HepG2 (cell line): ENCODE measurements around the gene KCTD13. TPM values are rescaled to one million over a fixed set of nuclear protein-coding genes. Genes with fewer than 3 reads are reported as not detected.

Source experiments
- AGO1 ChIP-seq: fragments of 200-400 bp; formaldehyde crosslinking; IDR thresholded peaks from 2 replicates; pipeline ENCODE4 v1.6.1; 2017; ENCODE audit warnings: mild to moderate bottlenecking, low read depth, low read length, moderate library complexity; ENCODE audit not compliant: poor library complexity, severe bottlenecking
- BHLHE40 ChIP-seq: IDR thresholded peaks from 2 replicates; pipeline ENCODE4 v1.6.1; 2011; ENCODE audit warnings: low read length, improper control_type of control experiment
- CEBPB ChIP-seq: IDR thresholded peaks from 2 replicates; pipeline ENCODE4 v1.6.1; 2011; ENCODE audit warnings: low read depth, low read length, improper control_type of control experiment, borderline replicate concordance
- EHMT2 ChIP-seq: fragments of 200-600 bp; sonication (generic); IDR thresholded peaks from 2 replicates; pipeline ENCODE4 v1.7.0; 2017; ENCODE audit warnings: antibody characterized with exemption, low read depth, low read length, borderline replicate concordance
- FOXA1 ChIP-seq, 2 experiments: fragments of 450-650 bp in 1 of 2; sonication (generic) in 1 of 2; formaldehyde crosslinking in 1 of 2; IDR thresholded peaks; 2 replicates each; pipeline versions ENCODE4 v1.4.0 to v1.6.1; 2016 to 2020; ENCODE audit warnings: missing genetic modification reagents in 1 of 2
- GATAD1 ChIP-seq: IDR thresholded peaks from 2 replicates; pipeline ENCODE4 v1.6.1; 2016; ENCODE audit warnings: missing genetic modification reagents, missing compliant biosample characterization
- GPN1 ChIP-seq: sonication (generic); formaldehyde crosslinking; IDR thresholded peaks from 2 replicates; pipeline ENCODE4 v1.5.1; 2020; ENCODE audit warnings: missing genetic modification reagents, borderline replicate concordance
- HOXA3 ChIP-seq: sonication (generic); formaldehyde crosslinking; IDR thresholded peaks from 2 replicates; pipeline ENCODE4 v1.5.0; 2020; ENCODE audit warnings: missing genetic modification reagents
- MAFF ChIP-seq: IDR thresholded peaks from 2 replicates; pipeline ENCODE4 v1.6.1; 2011; ENCODE audit warnings: low read depth, low read length, improper control_type of control experiment
- MEIS1 ChIP-seq: sonication (generic); formaldehyde crosslinking; IDR thresholded peaks from 2 replicates; pipeline ENCODE4 v1.9.0; 2021; ENCODE audit warnings: mild to moderate bottlenecking, missing genetic modification reagents, moderate library complexity, borderline replicate concordance
- MTF2 ChIP-seq: sonication (generic); formaldehyde crosslinking; IDR thresholded peaks from 2 replicates; pipeline ENCODE4 v1.5.0; 2020; ENCODE audit warnings: missing genetic modification reagents, borderline replicate concordance
- POGZ ChIP-seq: sonication (generic); formaldehyde crosslinking; IDR thresholded peaks from 2 replicates; pipeline ENCODE4 v1.4.0; 2020; ENCODE audit warnings: mild to moderate bottlenecking, missing genetic modification reagents
- RFX5 ChIP-seq: IDR thresholded peaks from 2 replicates; pipeline ENCODE4 v1.6.1; 2011; ENCODE audit warnings: low read depth, low read length, improper control_type of control experiment
- SIX1 ChIP-seq: sonication (generic); formaldehyde crosslinking; IDR thresholded peaks from 2 replicates; pipeline ENCODE4 v1.4.0; 2020; ENCODE audit warnings: missing genetic modification reagents, borderline replicate concordance
- SMAD3 ChIP-seq: sonication (generic); formaldehyde crosslinking; IDR thresholded peaks from 2 replicates; pipeline ENCODE4 v1.4.0; 2020; ENCODE audit warnings: missing genetic modification reagents
- SP140L ChIP-seq: sonication (generic); formaldehyde crosslinking; IDR thresholded peaks from 2 replicates; pipeline ENCODE4 v1.4.0; 2020; ENCODE audit warnings: missing genetic modification reagents, borderline replicate concordance
- TAF15 ChIP-seq: fragments of 200-400 bp; formaldehyde crosslinking; IDR thresholded peaks from one replicate; pipeline ENCODE4 v1.6.1; 2018; ENCODE audit warnings: mild to moderate bottlenecking, low read depth, low read length; ENCODE audit not compliant: poor library complexity, severe bottlenecking
- ZNF180 ChIP-seq: sonication (generic); formaldehyde crosslinking; IDR thresholded peaks from 2 replicates; pipeline ENCODE4 v1.4.0; 2020; ENCODE audit warnings: low read depth, missing genetic modification reagents, borderline replicate concordance
- ZNF274 ChIP-seq: sonication (generic); formaldehyde crosslinking; IDR thresholded peaks from 2 replicates; pipeline ENCODE4 v1.5.1; 2020; ENCODE audit warnings: mild to moderate bottlenecking, missing genetic modification reagents
- ZNF292 ChIP-seq: sonication (generic); formaldehyde crosslinking; IDR thresholded peaks from 2 replicates; pipeline ENCODE4 v1.8.1; 2022; ENCODE audit warnings: mild to moderate bottlenecking, low read depth, missing genetic modification reagents, borderline replicate concordance
- ZNF333 ChIP-seq: sonication (generic); formaldehyde crosslinking; IDR thresholded peaks from 2 replicates; pipeline ENCODE4 v1.4.0; 2020; ENCODE audit warnings: mild to moderate bottlenecking, missing genetic modification reagents, borderline replicate concordance
- ZNF451 ChIP-seq: sonication (generic); formaldehyde crosslinking; IDR thresholded peaks from 2 replicates; pipeline ENCODE4 v1.5.0; 2020; ENCODE audit warnings: mild to moderate bottlenecking, missing genetic modification reagents
- ZNF543 ChIP-seq: sonication (generic); formaldehyde crosslinking; IDR thresholded peaks from 2 replicates; pipeline ENCODE4 v1.4.0; 2020; ENCODE audit warnings: mild to moderate bottlenecking, missing genetic modification reagents
- ZNF558 ChIP-seq: sonication (generic); formaldehyde crosslinking; IDR thresholded peaks from 2 replicates; pipeline ENCODE4 v1.9.0; 2022; ENCODE audit warnings: mild to moderate bottlenecking, missing genetic modification reagents, borderline replicate concordance
- ZNF724P ChIP-seq: sonication (generic); formaldehyde crosslinking; IDR thresholded peaks from 2 replicates; pipeline ENCODE4 v1.8.0; 2022; ENCODE audit warnings: missing genetic modification reagents, borderline replicate concordance
- ZNF770 ChIP-seq: sonication (generic); formaldehyde crosslinking; IDR thresholded peaks from 2 replicates; pipeline ENCODE4 v1.5.0; 2020; ENCODE audit warnings: mild to moderate bottlenecking, missing genetic modification reagents
- ZUFSP ChIP-seq: sonication (generic); formaldehyde crosslinking; IDR thresholded peaks from 2 replicates; pipeline ENCODE4 v1.9.0; 2021; ENCODE audit warnings: missing genetic modification reagents, mild to moderate bottlenecking, borderline replicate concordance
- polyA plus RNA-seq, 8 experiments: library from polyadenylated mRNA; depleted of rRNA in 3 of 8; stranded (reverse) in 7 of 8; unstranded in 1 of 8; fragments of >200 nt; fragmentation: Illumina TruSeq in 4 of 8; extraction: Trizol in 4 of 8; gene quantifications; 2 replicates each; pipeline versions ENCODE4 v1.2.1 to v1.2.3, GENCODE V29; 2011 to 2016; ENCODE audit warnings: low read depth in 4 of 8, missing spikeins in 1 of 8, mixed read lengths in 1 of 8; ENCODE audit not compliant: insufficient read depth in 1 of 8
- total RNA-seq, 5 experiments: library from RNA; depleted of rRNA; stranded (reverse); fragments of >200 nt; fragmentation: Illumina TruSeq; extraction: Trizol; gene quantifications; 2 replicates each; pipeline ENCODE4 v1.2.3, GENCODE V29; 2016; ENCODE audit warnings: low read depth in 1 of 5

KCTD13 gene
- total and polyA plus RNA-seq, 2 of the 13 experiments (the other 11 are each of a cell fraction or from before 2014, with no cell fraction given) = 6.3 to 14.7 TPM

- TF ChIP-seq POGZ (CRISPR knock-in tag) (peak; percentile 45; the same call in 1 of the 2 replicates), SMAD3 (CRISPR knock-in tag) (no peak), AGO1 (no peak), GPN1 (CRISPR knock-in tag) (no peak), MAFF (peak; percentile 26), MEIS1 (CRISPR knock-in tag) (no peak; the same call in 1 of the 2 replicates), GATAD1 (no peak), ZNF451 (CRISPR knock-in tag) (0 out of 2 replicates have a peak, but pooled peaks have one; percentile 29), ZNF558 (CRISPR knock-in tag) (no peak), SIX1 (CRISPR knock-in tag) (peak; percentile 98), MTF2 (CRISPR knock-in tag) (no peak; the same call in 1 of the 2 replicates), BHLHE40 (no peak), RFX5 (peak; percentile 21; the same call in 1 of the 2 replicates), FOXA1 (IDR thresholded peaks at IDR 0.05) (no peak), FOXA1 (CRISPR knock-in tag; IDR thresholded peaks at IDR 0.05) (peak; percentile 71), EHMT2 (no peak), ZNF543 (CRISPR knock-in tag) (no peak), TAF15 (no peak), ZNF274 (CRISPR knock-in tag) (no peak), ZNF292 (peak; percentile 15; the same call in 1 of the 2 replicates), CEBPB (no peak), ZUFSP (CRISPR knock-in tag) (no peak), ZNF333 (CRISPR knock-in tag) (no peak), SP140L (CRISPR knock-in tag) (no peak), HOXA3 (CRISPR knock-in tag) (peak; percentile 47; the same call in 1 of the 2 replicates), ZNF180 (CRISPR knock-in tag) (no peak), ZNF724P (no peak), ZNF770 (peak; percentile 86)
These were observed 18.1 kb upstream of the KCTD13 start (continued) for GRCh38 chr16:29943846-29944799.
